ACC112 (cell line): Measurements from ENCODE around the gene SERPINB10.
A peak's percentile ranks its signal among the peaks of the same experiment; 100 is the strongest.

Source experiments
- H2AFZ ChIP-seq: fragments of 200-600 bp; sonication (generic); one replicate; pipeline ENCODE4 v1.6.0; 2017; ENCODE audit warnings: antibody characterized with exemption, low read length; ENCODE audit not compliant: unreplicated experiment
- H3K27ac ChIP-seq: fragments of 200-600 bp; sonication (generic); 2 replicates; pipeline ENCODE4 v1.5.1; 2014; ENCODE audit warnings: low read depth, mild to moderate bottlenecking, antibody characterized with exemption, low read length, moderate library complexity
- H3K27me3 ChIP-seq: fragments of 200-600 bp; sonication (generic); 2 replicates; pipeline ENCODE4 v1.6.1; 2014; ENCODE audit warnings: mild to moderate bottlenecking, antibody characterized with exemption, low read length, moderate library complexity, mixed read lengths; ENCODE audit not compliant: insufficient read depth
- H3K36me3 ChIP-seq: fragments of 200-600 bp; sonication (generic); 2 replicates; pipeline ENCODE4 v1.6.1; 2016; ENCODE audit warnings: mild to moderate bottlenecking, antibody characterized with exemption, low read length, moderate library complexity, mixed read lengths; ENCODE audit not compliant: insufficient read depth
- H3K4me1 ChIP-seq: fragments of 200-600 bp; sonication (generic); one replicate; pipeline ENCODE4 v1.6.1; 2016; ENCODE audit warnings: low read length, mixed read lengths; ENCODE audit not compliant: insufficient read depth, unreplicated experiment, control insufficient read depth
- H3K4me3 ChIP-seq: fragments of 200-600 bp; sonication (generic); 2 replicates; pipeline ENCODE4 v1.5.1; 2014; ENCODE audit warnings: mild to moderate bottlenecking, low read depth, low read length
- H3K79me2 ChIP-seq: fragments of 200-600 bp; sonication (generic); one replicate; pipeline ENCODE4 v1.6.0; 2016; ENCODE audit warnings: low read length; ENCODE audit not compliant: control insufficient read depth, unreplicated experiment, insufficient read depth

The SERPINB10 gene

DNA sequence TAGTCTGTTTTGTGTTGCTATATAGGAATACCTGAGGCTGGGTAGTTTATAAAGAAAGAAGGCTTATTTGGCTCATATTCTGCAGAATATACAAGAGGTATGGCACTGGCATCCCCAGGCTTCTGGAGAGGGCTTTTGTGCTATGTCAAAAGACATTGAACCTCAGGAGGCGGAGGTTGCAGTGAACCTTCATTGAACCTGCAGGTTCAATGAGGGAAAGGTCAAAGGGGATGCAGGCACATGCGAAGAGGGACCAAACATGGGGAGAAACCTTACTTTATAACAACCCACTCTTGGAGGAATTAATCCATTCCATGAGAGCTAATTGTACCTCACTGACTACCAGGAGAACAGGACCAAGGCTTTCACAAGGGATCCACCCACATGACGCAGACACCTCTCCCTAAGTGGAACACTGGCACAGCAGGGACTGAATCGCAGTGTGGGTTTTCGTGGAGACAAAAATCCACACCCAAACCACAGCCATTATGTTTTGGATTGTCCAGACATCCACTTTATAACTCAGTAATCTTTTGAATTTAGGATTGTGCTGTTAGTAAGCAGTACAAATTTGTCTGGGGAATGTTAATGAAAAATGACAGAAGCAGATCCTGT, 58.1 kb downstream of the SERPINB10 start:
- Histone ChIP-seq H2AFZ (no peak overlapping the region), H3K79me2 (no peaks in the 10 kb centered on the region), H3K27me3 (no peaks in the 10 kb centered on the region), H3K4me1 (peaks cover 6% of the 10 kb centered on the region), H3K27ac (no peak overlapping the region), H3K4me3 (no peak overlapping the region), H3K36me3 (no peaks in the 10 kb centered on the region)

DNA sequence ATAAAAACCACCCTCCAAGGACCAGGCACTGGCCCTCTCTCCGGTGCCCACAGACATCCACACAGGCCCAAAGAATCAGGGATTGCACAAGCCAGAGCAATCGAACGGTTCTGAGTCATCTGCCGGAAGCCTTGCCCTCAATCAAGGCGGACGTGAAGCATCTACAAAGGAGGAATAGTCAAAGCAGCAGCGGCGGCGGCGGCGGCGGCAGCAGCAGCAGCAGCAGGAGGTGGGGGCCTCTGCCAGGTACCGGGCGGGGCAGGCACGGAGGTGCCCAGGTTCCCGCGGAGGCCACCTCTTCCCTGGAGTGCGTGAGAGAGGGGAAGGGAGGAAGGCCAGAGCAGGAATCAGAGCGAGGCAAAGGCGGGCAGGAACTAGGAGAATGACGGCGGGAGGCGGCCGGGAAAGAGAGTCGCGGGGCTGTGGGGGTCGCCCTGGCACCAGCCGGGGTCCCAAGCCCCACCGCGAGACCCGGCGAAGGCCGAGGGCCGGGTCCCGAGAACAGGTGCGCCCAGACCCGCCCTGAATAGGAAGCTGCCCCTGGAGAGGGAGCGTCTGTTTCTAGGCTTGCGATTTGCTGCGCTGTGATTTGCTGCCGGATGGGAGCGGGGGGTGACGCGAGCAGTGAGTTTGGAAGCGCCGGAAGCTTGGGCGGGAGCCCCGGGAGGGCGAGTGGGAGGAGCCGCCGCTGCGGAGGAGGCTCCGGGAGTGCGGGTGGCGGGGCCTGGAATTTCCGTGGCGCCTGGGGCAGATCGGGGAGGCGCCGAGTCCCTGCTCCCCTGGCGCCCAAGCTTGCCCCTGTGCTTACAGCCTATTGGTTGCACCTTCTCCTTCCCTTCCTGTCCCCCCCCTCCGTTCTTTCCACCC, 62.4 kb downstream of the SERPINB10 start, which contains the start of gene SERPINB8:
Gene SERPINB8, plus strand, starts transcription at position 140 of the 867 bp plus-strand sequence. CDS start 8,228 bp downstream, outside the sequence.
- Histone ChIP-seq H3K4me1 (peaks cover 10% of the 10 kb centered on the region), H3K4me3 (peak within 1 kb of the TSS; percentile 89), H3K79me2 (peaks cover 15% of the 10 kb centered on the region), H3K27me3 (no peaks in the 10 kb centered on the region), H3K36me3 (no peaks in the 10 kb centered on the region), H2AFZ (peak within 1 kb of the TSS; percentile 86), H3K27ac (peak within 1 kb of the TSS; percentile 91)

- H3K4me3 ChIP-seq: peak overlapping the region; percentile 89
- peaks cover 10% of the 10 kb centered on the region for H3K4me1 ChIP-seq
- H3K36me3 ChIP-seq: no peaks in the 10 kb centered on the region
- peaks cover 15% of the 10 kb centered on the region for H3K79me2 ChIP-seq
- H3K27ac ChIP-seq: peak overlapping the region; percentile 91
- no peaks in the 10 kb centered on the region for H3K27me3 ChIP-seq
- peak overlapping the region; percentile 58 for H2AFZ ChIP-seq
These were observed 63.0 kb downstream of the SERPINB10 start for GRCh38 chr18:63970809-63971205.

DNA sequence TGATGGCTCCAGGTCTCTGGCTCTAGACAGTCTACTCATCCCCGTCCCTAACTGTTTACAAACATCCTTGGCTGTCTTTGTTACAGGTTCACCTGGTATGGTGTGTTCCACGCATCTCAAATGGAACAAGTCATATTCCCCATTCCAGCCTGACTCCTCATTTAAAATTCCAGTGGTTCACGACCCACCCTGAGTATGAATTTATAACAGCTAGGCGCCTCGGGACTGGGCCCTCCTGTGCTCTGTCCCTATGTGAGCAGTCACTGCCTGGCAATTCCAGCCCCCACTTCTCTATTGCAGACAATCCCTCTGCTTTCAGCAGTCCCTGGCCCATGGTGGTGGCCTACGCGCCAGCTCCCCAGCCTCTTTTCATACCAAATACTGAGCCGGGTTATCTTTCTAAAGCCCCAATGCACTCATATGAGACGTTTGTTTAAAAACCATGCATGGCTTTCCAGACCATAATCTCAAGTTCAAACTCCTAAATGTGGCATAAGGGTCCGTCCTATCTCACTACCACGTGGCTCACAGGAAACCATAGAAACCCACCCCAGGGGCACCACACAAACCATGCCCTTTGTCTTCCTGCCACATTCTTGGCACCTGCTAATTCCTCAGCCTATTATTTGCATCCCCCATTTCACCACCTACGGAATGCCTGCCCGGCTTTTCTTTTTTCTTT, 63.7 kb downstream of the SERPINB10 start:
- Histone ChIP-seq H3K36me3 (no peaks in the 10 kb centered on the region), H3K4me1 (peaks cover 10% of the 10 kb centered on the region), H3K4me3 (peak overlapping the region; percentile 89), H3K27me3 (no peaks in the 10 kb centered on the region), H2AFZ (peak overlapping the region; percentile 58), H3K27ac (peak overlapping the region; percentile 91), H3K79me2 (peaks cover 17% of the 10 kb centered on the region)

- H3K27ac ChIP-seq: no peak overlapping the region
- H3K79me2 ChIP-seq: peaks cover 20% of the 10 kb centered on the region
- no peak overlapping the region for H3K4me3 ChIP-seq
- no peak overlapping the region for H2AFZ ChIP-seq
- H3K36me3 ChIP-seq: no peaks in the 10 kb centered on the region
- peaks cover 10% of the 10 kb centered on the region for H3K4me1 ChIP-seq
- no peaks in the 10 kb centered on the region for H3K27me3 ChIP-seq
These were observed 64.2 kb downstream of the SERPINB10 start for GRCh38 chr18:63972002-63972376.

- Histone ChIP-seq H3K4me3 (no peak overlapping the region), H3K79me2 (peaks cover 41% of the 10 kb centered on the region), H3K4me1 (peaks cover 5% of the 10 kb centered on the region), H2AFZ (no peak overlapping the region), H3K27me3 (no peaks in the 10 kb centered on the region), H3K36me3 (no peaks in the 10 kb centered on the region), H3K27ac (no peak overlapping the region)
These were observed 67.2 kb downstream of the SERPINB10 start for GRCh38 chr18:63974991-63975390.

DNA sequence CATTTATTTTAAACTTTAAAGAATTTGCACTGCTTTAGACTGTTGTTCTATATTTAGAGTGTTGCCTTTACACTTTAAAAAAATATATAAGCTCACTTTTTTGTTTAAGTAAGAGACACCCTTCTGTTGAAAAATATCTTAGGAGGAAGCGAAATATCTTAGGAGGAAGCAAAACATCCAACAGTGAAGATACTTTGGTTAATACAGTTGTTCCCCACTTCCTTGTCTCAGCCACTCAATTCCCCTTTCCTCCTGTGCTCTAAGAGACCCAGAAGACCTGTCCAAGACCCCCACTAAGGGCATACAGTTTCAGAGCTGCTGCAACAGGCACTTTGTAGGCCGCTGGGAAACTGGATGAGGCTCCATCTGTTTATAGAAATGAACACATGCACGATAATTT, 67.9 kb downstream of the SERPINB10 start:
- Histone ChIP-seq H3K4me1 (peaks cover 9% of the 10 kb centered on the region), H3K27ac (no peak overlapping the region), H3K36me3 (no peaks in the 10 kb centered on the region), H3K4me3 (no peak overlapping the region), H3K79me2 (peaks cover 46% of the 10 kb centered on the region), H3K27me3 (no peaks in the 10 kb centered on the region), H2AFZ (no peak overlapping the region)

GRCh38 chr18:63977040-63977439, 69.3 kb downstream of the SERPINB10 start:
- Histone ChIP-seq H2AFZ (no peak overlapping the region), H3K4me1 (peaks cover 9% of the 10 kb centered on the region), H3K27me3 (no peaks in the 10 kb centered on the region), H3K27ac (no peak overlapping the region), H3K36me3 (peaks cover 4% of the 10 kb centered on the region; the same call in 1 of the 2 replicates), H3K4me3 (no peak overlapping the region), H3K79me2 (peaks cover 42% of the 10 kb centered on the region)

DNA sequence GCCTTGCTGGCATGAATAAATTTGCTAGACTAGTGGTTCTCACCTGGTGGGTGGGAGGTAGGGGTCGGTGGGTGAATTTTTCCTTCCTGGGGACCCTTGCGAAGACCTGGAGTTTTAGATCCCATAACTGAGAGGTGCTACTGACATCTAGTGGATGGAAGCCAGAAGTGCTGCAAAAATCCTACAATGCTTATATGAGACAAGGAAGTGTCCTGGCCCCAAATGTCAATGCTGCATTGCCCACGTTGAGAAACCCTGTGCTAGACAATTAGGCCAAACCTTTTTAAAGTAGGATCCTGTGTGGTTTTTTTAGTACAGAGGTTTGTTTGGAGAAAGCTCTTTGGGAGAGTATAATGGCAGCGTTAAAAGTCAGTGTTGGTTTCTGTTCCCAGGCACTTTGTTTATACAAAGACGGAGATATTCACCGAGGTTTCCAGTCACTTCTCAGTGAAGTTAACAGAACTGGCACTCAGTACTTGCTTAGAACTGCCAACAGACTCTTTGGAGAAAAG, 71.7 kb downstream of the SERPINB10 start:
- no peak overlapping the region for H3K27ac ChIP-seq
- H3K27me3 ChIP-seq: no peaks in the 10 kb centered on the region
- peak overlapping the region; percentile 32 for H2AFZ ChIP-seq
- H3K36me3 ChIP-seq: peaks cover 4% of the 10 kb centered on the region; the same call in 1 of the 2 replicates
- H3K4me1 ChIP-seq: peaks cover 9% of the 10 kb centered on the region
- H3K79me2 ChIP-seq: peaks cover 35% of the 10 kb centered on the region
- peak overlapping the region; percentile 71 for H3K4me3 ChIP-seq

GRCh38 chr18:63980027-63980426, 72.3 kb downstream of the SERPINB10 start:
- peaks cover 5% of the 10 kb centered on the region for H3K4me1 ChIP-seq
- H3K79me2 ChIP-seq: peaks cover 35% of the 10 kb centered on the region
- H2AFZ ChIP-seq: peak overlapping the region; percentile 32
- H3K27ac ChIP-seq: no peak overlapping the region
- H3K36me3 ChIP-seq: peaks cover 4% of the 10 kb centered on the region; the same call in 1 of the 2 replicates
- peak overlapping the region; percentile 71 for H3K4me3 ChIP-seq
- H3K27me3 ChIP-seq: no peaks in the 10 kb centered on the region
